ENCODE measurements around the gene EIF3I. TPM values are rescaled to one million over a fixed set of nuclear protein-coding genes. Genes with fewer than 3 reads are reported as not detected.

The EIF3I gene
- total and polyA plus RNA-seq, 2 of the 13 experiments (the other 11 are each of a cell fraction or from before 2014, with no cell fraction given): 210 to 223 TPM

- TF ChIP-seq PRDM4 (CRISPR knock-in tag; IDR thresholded peaks at IDR 0.05; ENCODE audit: borderline replicate concordance): no peak
- no peak for TF ChIP-seq CENPT (CRISPR knock-in tag; IDR thresholded peaks at IDR 0.05; ENCODE audit: low read depth)
- no peak for TF ChIP-seq FOXM1 (CRISPR knock-in tag; IDR thresholded peaks at IDR 0.05)
- TF ChIP-seq ZNF691 (CRISPR knock-in tag; IDR thresholded peaks at IDR 0.05; ENCODE audit: borderline replicate concordance, low read depth): no peak
- no peak for TF ChIP-seq EP300 (IDR thresholded peaks at IDR 0.05; ENCODE audit: low read depth in 2 of 2, low read length in 2 of 2)
- no peak for TF ChIP-seq EP300 (CRISPR knock-in tag; IDR thresholded peaks at IDR 0.05; ENCODE audit: borderline replicate concordance)
- no peak for TF ChIP-seq TEAD3 (CRISPR knock-in tag; optimal IDR thresholded peaks at IDR 0.05; ENCODE audit: borderline replicate concordance)
- no peak for TF ChIP-seq GATAD2A (CRISPR knock-in tag; IDR thresholded peaks at IDR 0.05)
- TF ChIP-seq SNAPC2 (CRISPR knock-in tag; IDR thresholded peaks at IDR 0.05): peak; percentile 88
- no peak for TF ChIP-seq ATF2 (CRISPR knock-in tag; IDR thresholded peaks at IDR 0.05)
- peak; percentile 75 for TF ChIP-seq MAX (IDR thresholded peaks at IDR 0.05)
- TF ChIP-seq ZNF672 (CRISPR knock-in tag; IDR thresholded peaks at IDR 0.05): no peak
- no peak for TF ChIP-seq FOXK1 (CRISPR knock-in tag; IDR thresholded peaks at IDR 0.05; ENCODE audit: borderline replicate concordance, low read depth)
- TF ChIP-seq ZC3H4 (CRISPR knock-in tag; IDR thresholded peaks at IDR 0.05; ENCODE audit: borderline replicate concordance): 0 out of 2 replicates have a peak, but pooled peaks have one; percentile 65
- TF ChIP-seq ZBTB38 (CRISPR knock-in tag; IDR thresholded peaks at IDR 0.05): peak; percentile 90; the same call in 1 of the 2 replicates
- TF ChIP-seq SMAD1 (CRISPR knock-in tag; IDR thresholded peaks at IDR 0.05; ENCODE audit: borderline replicate concordance, low read depth): no peak
- peak; percentile 89 for TF ChIP-seq SNAPC5 (CRISPR knock-in tag; IDR thresholded peaks at IDR 0.05; ENCODE audit: borderline replicate concordance)
- no peak for TF ChIP-seq SP140L (CRISPR knock-in tag; IDR thresholded peaks at IDR 0.05; ENCODE audit: borderline replicate concordance)
- peak; percentile 90 for TF ChIP-seq ZNF687 (CRISPR knock-in tag; IDR thresholded peaks at IDR 0.05)
- TF ChIP-seq ARNT2 (CRISPR knock-in tag; IDR thresholded peaks at IDR 0.05; ENCODE audit: low read depth): 0 out of 2 replicates have a peak, but pooled peaks have one; percentile 29
Observed at GRCh38 chr1:32250893-32251716, 28.9 kb downstream of the EIF3I start, which contains the start of gene LCK (continued).

Measured in HepG2 (cell line).